GM21576 (cell line): ENCODE results near the gene ROBO1.
A peak's percentile ranks its signal among the peaks of the same experiment; 100 is the strongest.
"Not testable (repeated sequence)": the region's sequence is repeated elsewhere in the genome, so short reads cannot be mapped to it uniquely, and the experiment has no call there.

ENCODE experiments used
- ATAC-seq: cut with Tn5 transposase; IDR thresholded peaks from one replicate; pipeline ENCODE4 v1.9.1; 2021; ENCODE audit warnings: mild to moderate bottlenecking, moderate library complexity; ENCODE audit not compliant: unreplicated experiment

Gene ROBO1

DNA sequence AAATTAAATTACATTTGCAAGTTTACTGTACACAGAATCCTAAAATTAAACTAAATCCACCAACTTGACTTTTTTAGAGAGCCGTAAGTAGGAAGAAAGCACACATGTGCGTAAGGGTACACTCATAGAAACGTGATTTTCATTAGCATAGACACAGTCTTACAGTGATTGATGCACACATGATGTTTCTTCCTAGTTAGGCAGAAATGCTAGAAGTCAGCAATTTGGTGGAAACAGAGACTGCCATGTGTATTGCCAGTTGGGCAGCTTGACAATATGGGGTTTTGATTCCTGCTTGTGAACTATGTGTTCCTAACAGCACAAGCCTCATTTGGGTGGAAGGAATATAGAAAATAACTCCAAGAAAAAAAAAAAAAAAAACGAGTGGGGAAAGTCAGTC is 878.5 kb downstream of the ROBO1 start:
- no peak for ATAC-seq

DNA sequence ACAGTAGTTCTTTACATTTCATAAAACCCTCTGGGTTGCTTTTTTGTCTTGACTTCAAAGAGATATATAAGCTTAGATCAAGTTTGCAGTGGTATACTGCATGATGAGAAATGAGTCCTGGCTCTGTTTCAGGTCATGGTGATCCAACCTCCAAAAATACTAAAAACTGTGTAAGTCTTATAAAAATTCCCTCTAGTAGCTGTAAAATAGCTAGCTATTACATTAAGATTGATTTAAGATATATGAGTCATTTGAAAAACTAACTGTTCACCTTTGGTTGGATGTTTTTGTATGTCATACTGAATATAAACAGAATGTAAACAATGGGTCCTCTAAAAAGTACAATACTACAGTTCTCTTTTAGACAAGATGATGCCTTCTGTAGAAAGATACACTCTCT is 879.2 kb downstream of the ROBO1 start:
- ATAC-seq, result no peak

DNA sequence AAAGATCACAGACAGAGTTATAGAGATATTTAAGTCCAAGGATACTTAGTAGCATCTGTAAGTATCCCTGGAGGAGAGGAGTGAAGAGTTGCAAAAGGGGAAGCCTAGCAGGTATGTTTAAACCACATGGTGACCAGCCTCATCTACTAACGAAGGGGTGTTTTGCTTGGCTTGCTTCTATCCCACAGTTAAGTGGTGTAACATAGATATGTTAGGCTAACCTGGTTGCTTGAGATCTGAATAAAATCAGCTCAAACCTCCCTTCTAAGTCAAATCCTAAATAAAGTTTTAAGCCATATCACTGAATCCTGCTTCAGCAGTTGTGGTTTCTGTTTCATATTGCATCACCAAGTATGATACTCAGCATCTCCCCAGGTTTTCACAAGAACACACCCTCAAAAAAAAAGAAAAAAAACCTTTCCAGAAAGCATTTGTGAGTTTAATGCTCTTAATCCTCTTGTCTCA is 880.2 kb downstream of the ROBO1 start:
- ATAC-seq, result peak; percentile 55

DNA sequence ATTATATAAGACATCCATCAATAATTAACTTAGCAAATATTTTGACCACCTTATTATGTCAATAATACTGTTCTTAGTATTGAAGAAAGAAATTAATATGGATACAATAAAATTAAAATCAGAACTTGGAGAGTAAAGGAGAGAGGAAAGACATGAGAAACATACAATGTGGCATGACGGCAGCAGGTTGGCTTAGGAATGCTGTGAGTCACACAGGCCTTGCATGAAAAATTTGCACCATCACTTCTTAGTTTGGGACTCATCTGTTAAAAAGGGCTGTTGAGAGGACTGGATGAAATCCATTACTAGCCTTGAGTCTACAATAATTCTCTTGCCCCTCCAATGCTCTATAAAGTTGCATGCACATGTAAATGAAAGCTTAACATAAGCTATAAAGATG is 880.8 kb downstream of the ROBO1 start:
- no peak for ATAC-seq

DNA sequence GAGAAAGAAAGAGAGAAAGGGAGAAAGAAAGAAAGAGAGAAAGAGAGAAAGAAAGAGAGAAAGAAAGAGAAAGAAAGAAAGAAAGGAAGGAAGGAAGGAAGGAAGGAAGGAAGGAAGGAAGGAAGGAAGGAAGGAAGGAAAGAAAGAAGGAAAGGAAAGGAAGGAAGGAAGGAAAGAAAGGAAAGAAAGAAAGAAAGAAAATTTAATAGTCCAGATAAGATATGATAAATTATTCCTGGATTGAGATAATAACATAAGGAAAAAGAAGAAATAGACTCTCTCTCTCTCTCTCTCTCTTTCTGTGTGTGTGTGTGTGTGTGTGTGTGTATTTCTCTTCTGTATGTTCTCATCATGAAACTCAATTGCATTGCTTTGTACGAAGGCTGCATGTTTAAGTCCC is 883.2 kb downstream of the ROBO1 start:
- ATAC-seq, result not testable (repeated sequence)

DNA sequence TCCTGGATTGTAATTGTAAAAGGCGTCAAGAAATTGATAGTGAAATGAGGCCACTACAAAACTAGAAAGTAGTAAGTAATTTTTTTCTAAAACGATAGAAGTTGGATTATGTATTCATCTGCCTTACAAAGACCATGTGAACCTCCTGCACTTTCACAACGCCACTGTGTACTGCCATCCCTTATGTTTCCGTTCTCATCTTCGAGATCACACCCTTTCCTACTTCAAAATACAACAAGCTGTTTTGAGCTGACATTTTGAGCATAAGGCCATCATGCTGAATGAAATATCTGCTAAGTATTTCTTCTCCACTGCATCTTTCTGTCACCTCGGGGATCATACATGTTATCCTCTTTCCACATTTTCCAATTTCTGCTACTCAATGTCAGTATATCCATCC is 885.5 kb downstream of the ROBO1 start:
- ATAC-seq, result no peak

DNA sequence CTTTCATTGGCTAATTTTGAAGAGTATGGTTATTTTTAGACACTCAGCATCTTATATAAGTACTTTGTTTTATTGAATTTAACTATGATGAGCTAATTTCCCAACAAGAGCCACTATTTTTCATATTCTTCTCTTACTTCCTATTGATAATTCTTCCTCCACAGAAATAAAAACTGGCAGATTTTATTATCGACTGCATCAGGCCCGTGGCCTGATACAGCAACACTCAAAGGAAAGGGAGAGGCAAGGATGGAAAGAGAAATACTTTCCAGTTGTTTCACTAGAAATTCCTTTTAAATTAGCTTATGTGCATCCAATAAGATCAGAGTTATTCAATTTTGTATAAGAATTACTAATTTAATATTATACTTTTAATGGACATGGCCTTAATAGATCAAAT is 886.3 kb downstream of the ROBO1 start:
- ATAC-seq, result no peak

DNA sequence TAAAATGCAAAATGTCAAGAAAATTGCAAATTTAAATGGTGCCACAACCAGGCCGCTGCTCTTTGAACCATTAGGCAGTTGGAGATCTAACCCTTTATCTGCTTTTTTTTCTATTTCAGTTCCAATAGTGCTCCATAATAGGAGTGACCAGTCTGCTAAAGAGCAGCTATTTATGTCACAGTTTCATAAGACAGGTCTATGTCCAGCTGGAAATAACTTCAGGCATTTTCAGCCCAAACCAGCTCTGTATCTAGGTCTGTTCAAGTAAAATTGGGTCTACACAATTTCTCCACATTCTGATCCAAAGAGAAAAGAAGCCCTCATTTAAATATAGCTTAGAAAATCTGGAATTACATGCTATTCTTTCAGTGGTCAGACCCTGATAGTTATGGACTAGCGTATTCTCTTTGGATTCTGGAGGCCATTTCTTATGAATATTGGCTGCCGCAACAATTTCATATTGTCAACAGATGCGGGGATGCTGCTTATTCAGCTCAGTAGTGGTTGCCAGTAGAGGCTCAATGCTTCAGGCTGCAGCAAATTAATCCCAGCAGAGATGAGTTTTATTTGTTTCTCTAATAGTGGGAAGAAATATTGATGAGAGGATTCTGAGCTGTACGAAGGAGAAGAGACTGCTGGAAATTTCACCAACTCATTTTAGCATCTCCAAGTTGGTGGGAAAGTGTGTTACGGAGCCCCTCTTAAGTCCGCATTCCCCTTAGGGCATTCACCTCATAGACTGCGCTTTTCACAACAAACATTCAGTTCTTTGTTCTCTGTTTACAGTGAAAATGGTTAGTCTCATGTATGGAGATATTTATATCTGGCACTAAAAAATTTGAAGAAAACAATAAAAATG is 887.0 kb downstream of the ROBO1 start:
- no peak for ATAC-seq

DNA sequence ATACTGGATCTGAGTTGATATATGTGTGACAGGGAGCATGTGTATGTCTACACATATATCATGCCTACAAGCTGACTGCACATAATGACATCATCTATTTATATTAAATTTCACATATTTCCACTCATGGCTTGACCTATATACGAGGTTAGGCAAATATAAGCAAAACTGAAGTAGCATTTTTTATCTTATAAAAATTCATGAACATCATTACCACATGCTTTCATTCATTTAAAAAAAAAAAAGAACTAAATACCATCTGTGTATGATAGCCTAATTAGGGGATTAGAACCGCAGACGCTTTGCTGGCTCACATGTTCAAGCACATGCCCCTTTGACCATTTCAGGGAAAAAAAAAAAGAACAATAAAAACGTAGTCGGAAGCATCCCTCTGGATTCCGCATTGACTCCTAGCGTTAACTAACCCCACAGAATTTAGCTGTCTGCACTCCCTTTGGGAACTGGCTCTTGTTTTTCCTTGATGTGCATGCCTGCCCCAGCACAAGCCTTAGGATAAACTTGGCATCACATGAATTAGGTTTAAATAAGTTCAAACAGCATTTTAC is 888.4 kb downstream of the ROBO1 start:
- ATAC-seq, result no peak

DNA sequence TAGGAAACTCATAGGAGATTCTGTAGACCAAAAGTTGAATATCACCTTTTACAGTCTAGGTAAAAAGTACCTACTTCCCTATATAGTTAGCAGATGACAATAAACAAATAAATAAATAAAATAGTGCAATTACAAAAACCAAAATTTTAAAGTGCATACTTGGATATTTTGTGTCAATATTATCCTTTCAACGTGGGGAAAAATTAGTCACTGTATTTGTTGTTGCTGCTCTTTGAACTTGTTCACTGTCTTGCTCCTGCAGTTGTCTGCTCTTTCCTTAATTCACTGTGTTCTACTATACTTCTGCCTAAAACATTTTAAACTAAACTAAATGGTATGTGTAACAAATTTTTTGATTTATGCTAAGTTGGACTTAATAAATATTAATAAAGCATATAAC is 889.0 kb downstream of the ROBO1 start:
- ATAC-seq, result no peak

DNA sequence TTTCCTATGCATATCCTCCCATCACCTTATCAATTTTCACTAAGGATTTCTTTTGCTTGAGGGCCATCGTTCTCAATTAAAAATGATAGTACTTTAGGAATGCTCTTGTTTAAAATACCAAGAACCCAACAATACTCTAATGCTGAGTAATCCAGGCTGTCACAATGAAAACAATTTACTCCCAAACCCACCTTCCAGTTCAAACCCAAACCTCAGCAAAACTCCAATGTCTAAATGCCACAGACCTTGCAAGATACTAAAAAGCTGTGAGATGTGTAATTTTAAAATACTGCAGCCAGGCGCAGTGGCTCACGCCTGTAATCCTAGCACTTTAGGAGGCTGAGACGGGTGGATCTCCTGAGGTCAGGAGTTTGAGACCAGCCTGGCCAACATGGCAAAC is 889.8 kb downstream of the ROBO1 start:
- no peak for ATAC-seq

DNA sequence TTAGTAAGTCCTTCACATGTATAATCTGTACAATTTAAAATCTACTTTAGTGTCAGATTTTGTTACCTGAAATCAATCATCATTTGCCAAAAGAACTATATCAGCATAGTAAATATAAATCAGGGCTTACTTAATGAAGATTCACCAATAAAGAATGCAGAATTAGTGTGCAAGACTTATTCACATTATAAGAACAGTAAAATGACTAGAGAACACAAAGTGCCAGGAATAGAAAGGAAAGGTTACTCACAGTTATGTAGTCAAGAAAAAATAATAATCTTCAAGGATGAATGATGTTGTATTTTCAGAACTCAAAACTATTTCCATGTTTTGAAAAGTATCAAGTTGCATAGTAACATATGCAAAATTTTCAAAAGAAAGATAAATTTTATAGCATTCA is 891.9 kb downstream of the ROBO1 start:
- no peak for ATAC-seq

DNA sequence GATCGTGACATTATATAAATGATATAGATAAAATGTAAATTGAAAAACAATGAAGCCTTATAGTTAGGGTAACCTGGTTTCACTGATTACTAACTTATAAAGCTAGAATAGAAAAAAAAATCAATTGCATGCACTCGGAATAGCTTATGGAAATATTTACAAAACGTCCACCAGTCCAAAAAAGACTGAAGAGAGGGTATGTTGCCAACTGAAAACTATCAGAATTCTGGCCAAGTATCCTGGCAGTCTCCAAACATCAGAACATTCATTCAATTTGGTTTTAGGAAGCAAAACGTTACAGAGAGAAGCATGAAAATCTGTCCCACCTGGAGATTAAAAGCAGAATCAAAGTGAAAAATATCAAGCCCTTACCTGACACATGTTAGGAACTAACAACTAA is 892.4 kb downstream of the ROBO1 start:
- no peak for ATAC-seq

DNA sequence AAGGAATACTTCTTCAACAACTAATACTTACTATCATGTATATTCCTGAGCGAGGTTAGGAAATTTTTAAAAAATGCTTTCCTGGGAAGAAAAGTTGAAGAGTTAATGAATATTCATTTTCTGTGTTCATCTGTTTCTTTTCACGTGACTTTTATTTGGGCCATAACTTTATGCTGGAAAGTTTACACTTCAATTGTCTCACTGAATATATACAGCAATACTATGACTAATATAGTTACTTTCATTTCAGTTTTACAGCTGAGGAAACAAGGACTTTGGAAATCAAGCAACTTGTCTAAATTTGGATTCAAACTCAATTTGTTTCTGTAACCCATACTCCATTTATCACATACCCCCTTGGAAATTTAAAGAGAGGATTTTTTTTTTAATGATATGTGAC is 894.2 kb downstream of the ROBO1 start:
- no peak for ATAC-seq

DNA sequence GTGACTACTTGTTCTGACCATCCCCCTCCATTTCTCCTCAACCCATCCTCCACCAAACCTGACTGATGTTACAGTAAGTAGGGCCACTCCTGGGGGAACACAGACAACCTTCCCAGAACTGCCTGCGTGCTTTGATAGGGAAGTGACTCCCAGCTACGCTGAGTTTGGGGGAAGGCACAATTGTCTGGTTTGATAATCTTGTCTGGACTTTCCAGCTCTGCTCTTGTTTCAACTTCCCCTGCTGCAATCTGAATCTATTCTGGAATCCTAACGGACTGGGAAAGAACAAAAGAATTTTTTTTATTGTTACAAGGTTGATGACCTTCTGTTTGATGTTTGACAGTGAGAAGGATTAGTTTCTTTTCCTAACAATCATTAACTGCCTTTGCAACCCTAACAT is 895.6 kb downstream of the ROBO1 start:
- no peak for ATAC-seq

DNA sequence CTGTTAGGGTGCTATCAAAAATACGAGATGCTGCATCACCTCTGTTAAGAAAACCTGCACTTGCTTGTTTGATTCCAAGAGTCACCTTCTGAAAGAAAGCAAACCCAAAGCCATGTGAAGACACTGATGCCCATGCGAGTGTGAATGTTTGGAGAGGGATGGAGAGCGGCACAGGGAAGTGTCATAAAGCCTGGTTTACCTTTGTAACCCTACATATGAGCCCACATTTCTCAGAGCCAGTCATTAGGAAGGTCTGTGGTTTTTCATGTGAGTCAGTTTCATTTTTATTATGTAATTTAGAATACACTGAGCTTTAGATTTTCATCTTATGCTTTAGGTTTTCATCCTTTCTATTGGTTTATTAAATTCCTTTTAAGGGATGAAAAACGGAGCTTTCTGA is 896.8 kb downstream of the ROBO1 start:
- ATAC-seq, result peak; percentile 61

DNA sequence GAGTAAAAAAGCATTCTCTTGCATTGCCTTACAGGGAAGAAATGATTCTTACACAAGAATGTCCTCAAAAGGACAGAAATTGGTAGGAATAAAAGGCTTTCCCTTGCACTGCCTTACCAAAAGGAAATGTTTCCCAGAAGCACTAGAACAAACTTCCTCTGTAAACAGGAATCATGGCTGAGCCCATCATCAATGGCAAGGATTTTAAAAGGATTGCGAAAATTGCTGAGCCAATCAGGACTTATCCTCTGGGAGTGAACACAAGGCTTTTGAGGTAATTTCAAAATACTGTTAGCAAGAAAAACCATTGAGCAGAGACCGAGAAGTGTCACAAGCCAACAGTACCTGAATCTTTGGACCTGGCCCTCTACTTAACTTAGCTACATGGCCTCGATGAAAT is 897.3 kb downstream of the ROBO1 start:
- ATAC-seq, result no peak

DNA sequence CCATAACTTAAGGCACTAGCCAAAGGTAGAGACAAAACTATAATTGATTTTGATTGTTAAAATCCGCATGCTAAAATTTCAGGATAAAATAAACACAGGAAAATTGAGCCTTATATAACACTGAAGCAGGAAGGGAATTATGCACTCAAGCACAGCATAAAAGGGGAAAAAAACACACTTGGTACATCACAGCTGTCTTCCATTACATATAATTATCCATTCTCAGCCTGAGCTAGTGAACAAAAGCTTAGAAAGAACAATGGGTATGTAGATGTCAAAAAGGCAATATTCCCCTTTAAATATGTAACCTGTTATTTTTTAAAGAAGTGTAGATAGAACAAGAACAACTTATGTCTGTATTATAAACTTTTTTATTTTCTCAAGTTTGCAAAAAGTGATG is 899.2 kb downstream of the ROBO1 start:
- ATAC-seq, result no peak

DNA sequence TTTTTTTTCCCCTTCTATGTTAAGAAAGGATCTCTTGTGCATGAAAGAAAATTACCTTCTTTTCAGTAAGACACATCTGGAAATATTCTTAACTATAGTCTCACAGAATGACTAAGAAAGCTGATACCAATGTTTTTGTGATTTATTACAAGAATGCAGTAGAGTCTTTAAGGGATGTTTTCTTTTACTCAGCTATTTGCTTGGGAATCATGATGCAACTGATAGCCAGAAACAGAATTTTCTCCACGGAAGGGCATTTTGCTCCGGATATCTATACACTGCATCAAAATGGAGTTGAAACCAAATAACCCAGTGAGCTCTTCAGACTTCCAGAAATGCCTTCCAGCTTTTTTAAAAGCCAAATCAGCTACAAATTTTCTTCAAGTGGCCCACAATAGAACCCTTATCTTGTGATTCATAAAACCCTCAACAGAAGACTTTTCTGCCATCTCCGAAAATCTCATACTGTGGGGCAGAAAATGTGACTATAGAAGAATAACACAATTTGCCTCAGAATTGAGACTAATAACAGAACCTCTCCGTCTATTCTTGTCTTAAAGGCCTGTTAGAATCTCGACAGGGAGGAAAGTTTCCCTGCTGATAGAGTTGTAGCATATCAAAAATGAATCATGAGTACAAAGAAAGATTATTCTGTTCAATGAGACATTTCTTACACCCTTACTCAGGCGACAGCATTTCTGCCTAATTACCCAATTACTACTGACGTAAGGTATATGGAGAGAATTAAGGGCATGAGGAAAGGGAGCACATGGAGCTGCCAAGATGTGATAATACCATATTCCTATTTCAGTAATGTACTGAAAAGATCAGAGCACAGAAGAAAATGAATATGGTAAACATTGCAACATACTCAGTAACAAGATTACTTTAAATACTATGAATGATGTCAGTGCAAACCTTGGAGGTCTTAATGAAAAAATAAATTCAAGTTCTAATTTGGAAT is 900.1 kb downstream of the ROBO1 start:
- no peak for ATAC-seq

DNA sequence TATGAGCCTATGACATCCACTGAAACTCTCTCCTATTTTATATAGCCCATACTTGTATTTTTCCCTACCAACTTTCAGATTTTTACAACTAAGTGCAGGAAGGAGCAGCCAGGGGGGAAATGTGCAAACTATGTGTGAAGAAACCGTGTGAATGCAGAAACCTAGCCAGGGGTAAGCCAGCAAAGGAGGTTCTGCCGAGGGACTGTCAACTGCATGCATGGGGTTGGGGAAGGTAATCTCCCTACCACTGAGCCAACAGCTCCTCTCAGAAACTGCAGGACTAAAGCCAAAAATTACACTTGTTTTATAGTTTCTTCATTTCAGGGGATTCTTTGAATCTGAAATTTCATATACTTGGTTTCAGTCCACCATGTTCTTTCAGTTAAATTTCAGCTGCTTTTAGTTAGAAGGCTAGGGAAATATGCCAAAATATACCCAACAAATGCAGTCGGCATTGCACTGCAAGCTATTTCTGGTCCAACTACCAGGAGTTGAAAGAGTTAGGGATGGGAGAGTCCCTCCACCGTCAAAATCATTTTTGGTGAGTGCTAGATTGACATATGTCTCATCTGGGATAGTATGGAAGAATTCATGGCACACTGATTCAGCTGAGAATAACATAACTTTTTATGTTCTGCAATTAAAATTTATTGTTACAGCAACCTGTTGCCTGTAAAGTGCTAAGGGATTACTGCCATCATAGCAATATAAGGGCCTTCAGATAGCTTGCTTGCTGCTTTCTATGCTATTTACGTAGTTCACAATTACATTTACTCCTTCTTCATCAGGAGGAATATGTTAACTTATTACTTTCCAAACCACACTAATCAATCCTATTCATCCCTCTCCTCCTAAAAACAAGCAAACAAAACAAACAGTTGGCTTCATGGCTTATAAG is 904.2 kb downstream of the ROBO1 start:
- no peak for ATAC-seq

DNA sequence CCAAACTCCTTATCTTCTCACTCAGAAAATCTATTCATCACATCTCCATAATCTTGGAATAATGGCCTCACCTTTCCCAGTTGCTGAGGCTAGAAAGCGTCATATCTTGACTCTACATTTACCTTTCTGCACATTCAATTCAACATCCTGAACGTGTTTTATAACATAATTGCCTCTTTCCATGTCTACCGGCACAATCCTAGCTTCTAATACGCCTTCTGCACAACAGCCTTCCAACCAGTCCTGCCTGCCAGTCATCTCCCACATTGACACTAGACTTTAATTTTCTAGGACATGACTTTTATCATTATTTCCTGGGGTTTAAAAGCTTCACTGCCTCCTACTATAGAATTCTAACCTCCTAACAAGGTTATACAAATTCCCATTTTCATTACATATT is 906.6 kb downstream of the ROBO1 start:
- no peak for ATAC-seq
